ENCODE measurements around the gene OR6K2.
"Not testable (repeated sequence)": the region's sequence is repeated elsewhere in the genome, so short reads cannot be mapped to it uniquely, and the experiment has no call there.

Gene OR6K2

DNA sequence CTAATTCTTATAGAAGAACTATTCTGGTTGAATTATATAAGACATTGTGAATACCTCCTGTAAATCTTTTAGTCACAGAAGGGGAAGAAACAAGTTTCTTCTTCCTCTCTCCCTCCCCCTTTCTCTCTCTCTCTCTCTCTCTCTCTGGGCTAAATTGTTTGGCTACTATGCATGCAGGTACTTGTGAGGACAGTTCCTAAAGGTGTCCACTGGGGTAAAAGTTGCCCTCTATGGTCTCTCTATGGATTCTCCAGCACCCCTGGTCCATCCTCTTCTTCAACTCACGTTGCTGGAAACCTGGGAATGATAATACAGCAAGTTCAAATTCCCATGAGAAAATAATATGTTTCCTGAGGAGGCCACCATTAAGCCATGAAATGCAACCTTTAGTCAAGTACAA is 14.3 kb upstream of the OR6K2 start:
- Histone ChIP-seq H3K36me3 (ENCODE audit: control insufficient read depth in 1 of 2, insufficient read depth in 2 of 2, low read length in 2 of 2) (no peaks in the 10 kb centered on the region), H3K27ac (ENCODE audit: low read length) (no peak overlapping the region), H3K4me3 (ENCODE audit: low read depth in 1 of 2, low read length in 2 of 2) (no peak overlapping the region), H3K4me1 (ENCODE audit: control insufficient read depth in 1 of 2, insufficient read depth in 2 of 2, low read length in 2 of 2) (no peaks in the 10 kb centered on the region), H3K9me3 (ENCODE audit: control insufficient read depth in 1 of 2, low read length in 2 of 2) (peaks cover 0 to 3% of the 10 kb centered on the region in 2 donors), H3K27me3 (ENCODE audit: low read depth, low read length) (no peaks in the 10 kb centered on the region)

- H3K27ac ChIP-seq (ENCODE audit: low read length) = no peak overlapping the region
- no peaks in the 10 kb centered on the region for H3K9me3 ChIP-seq (ENCODE audit: control insufficient read depth in 1 of 2, low read length in 2 of 2)
- H3K27me3 ChIP-seq (ENCODE audit: low read depth, low read length) = no peaks in the 10 kb centered on the region
- H3K36me3 ChIP-seq (ENCODE audit: control insufficient read depth in 1 of 2, insufficient read depth in 2 of 2, low read length in 2 of 2) = no peaks in the 10 kb centered on the region
- no peak overlapping the region for H3K4me3 ChIP-seq (ENCODE audit: low read depth in 1 of 2, low read length in 2 of 2)
- H3K4me1 ChIP-seq (ENCODE audit: control insufficient read depth in 1 of 2, insufficient read depth in 2 of 2, low read length in 2 of 2) = no peaks in the 10 kb centered on the region
These were observed 10.6 kb upstream of the OR6K2 start for GRCh38 chr1:158711098-158711497.

GRCh38 chr1:158706096-158706495 is 5.6 kb upstream of the OR6K2 start:
- no peaks in the 10 kb centered on the region for H3K4me1 ChIP-seq (ENCODE audit: control insufficient read depth in 1 of 2, insufficient read depth in 2 of 2, low read length in 2 of 2)
- no peaks in the 10 kb centered on the region for H3K9me3 ChIP-seq (ENCODE audit: control insufficient read depth in 1 of 2, low read length in 2 of 2)
- H3K27ac ChIP-seq (ENCODE audit: low read length) = no peak overlapping the region
- no peak overlapping the region for H3K4me3 ChIP-seq (ENCODE audit: low read depth in 1 of 2, low read length in 2 of 2)
- H3K36me3 ChIP-seq (ENCODE audit: control insufficient read depth in 1 of 2, insufficient read depth in 2 of 2, low read length in 2 of 2) = no peaks in the 10 kb centered on the region
- no peaks in the 10 kb centered on the region for H3K27me3 ChIP-seq (ENCODE audit: low read depth, low read length)

DNA sequence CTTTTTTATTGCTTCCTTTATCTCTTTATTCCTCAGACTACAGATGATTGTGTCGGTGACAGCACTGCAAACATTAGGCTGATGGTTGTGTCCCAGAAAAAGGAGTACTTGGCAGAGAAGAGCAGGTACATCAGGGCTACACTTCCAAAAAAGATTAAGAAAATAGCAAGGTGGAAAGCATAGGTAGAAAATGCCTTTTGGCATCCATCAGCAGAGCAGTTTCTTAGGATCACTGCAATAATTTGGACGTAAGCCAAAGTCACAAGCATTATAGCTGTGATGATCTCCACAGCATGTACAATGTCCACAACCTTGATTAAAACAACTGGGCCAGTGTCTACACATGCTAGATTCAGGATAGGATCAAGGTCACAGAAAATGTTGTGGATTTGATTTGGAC is 5.9 kb downstream of the OR6K2 start:
- H3K9me3 ChIP-seq (ENCODE audit: control insufficient read depth in 1 of 2, low read length in 2 of 2) = no peaks in the 10 kb centered on the region
- H3K36me3 ChIP-seq (ENCODE audit: control insufficient read depth in 1 of 2, insufficient read depth in 2 of 2, low read length in 2 of 2) = no peaks in the 10 kb centered on the region
- no peak overlapping the region for H3K4me3 ChIP-seq (ENCODE audit: low read depth in 1 of 2, low read length in 2 of 2)
- H3K4me1 ChIP-seq (ENCODE audit: control insufficient read depth in 1 of 2, insufficient read depth in 2 of 2, low read length in 2 of 2) = no peaks in the 10 kb centered on the region
- no peaks in the 10 kb centered on the region for H3K27me3 ChIP-seq (ENCODE audit: low read depth, low read length)
- H3K27ac ChIP-seq (ENCODE audit: low read length) = no peak overlapping the region

GRCh38 chr1:158692356-158692755 is 8.1 kb downstream of the OR6K2 start:
- Histone ChIP-seq H3K36me3 (ENCODE audit: control insufficient read depth in 1 of 2, insufficient read depth in 2 of 2, low read length in 2 of 2) (no peaks in the 10 kb centered on the region), H3K4me1 (ENCODE audit: control insufficient read depth in 1 of 2, insufficient read depth in 2 of 2, low read length in 2 of 2) (no peaks in the 10 kb centered on the region), H3K27me3 (ENCODE audit: low read depth, low read length) (no peaks in the 10 kb centered on the region), H3K27ac (ENCODE audit: low read length) (no peak overlapping the region), H3K4me3 (ENCODE audit: low read depth in 1 of 2, low read length in 2 of 2) (no peak overlapping the region), H3K9me3 (ENCODE audit: control insufficient read depth in 1 of 2, low read length in 2 of 2) (no peaks in the 10 kb centered on the region)

- no peak overlapping the region for H3K4me3 ChIP-seq (ENCODE audit: low read depth in 1 of 2, low read length in 2 of 2)
- no peaks in the 10 kb centered on the region for H3K27me3 ChIP-seq (ENCODE audit: low read depth, low read length)
- H3K27ac ChIP-seq (ENCODE audit: low read length) = no peak overlapping the region
- no peaks in the 10 kb centered on the region for H3K4me1 ChIP-seq (ENCODE audit: control insufficient read depth in 1 of 2, insufficient read depth in 2 of 2, low read length in 2 of 2)
- H3K36me3 ChIP-seq (ENCODE audit: control insufficient read depth in 1 of 2, insufficient read depth in 2 of 2, low read length in 2 of 2) = no peaks in the 10 kb centered on the region
- no peaks in the 10 kb centered on the region for H3K9me3 ChIP-seq (ENCODE audit: control insufficient read depth in 1 of 2, low read length in 2 of 2)
These were observed 8.5 kb downstream of the OR6K2 start for GRCh38 chr1:158691907-158692306.

DNA sequence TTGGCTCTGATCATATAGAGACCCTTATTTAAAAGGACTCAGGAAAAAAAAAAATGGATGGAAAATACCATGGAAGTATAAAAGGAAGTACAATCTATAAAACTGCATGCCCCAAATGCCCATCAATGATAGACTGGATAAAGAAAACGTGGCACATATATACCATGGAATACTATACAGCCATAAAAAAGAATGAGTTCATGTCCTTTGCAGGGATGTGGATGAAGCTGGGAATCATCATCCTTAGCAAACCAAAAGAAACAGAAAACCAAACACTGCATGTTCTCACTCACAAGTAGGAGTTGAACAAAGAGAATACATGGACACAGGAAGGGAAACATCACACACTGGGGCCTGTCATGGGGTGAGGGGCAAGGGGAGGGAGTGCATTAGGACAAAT is 9.3 kb downstream of the OR6K2 start:
- H3K27ac ChIP-seq (ENCODE audit: low read length); H3K36me3 ChIP-seq (ENCODE audit: control insufficient read depth in 1 of 2, insufficient read depth in 2 of 2, low read length in 2 of 2); H3K4me1 ChIP-seq (ENCODE audit: control insufficient read depth in 1 of 2, insufficient read depth in 2 of 2, low read length in 2 of 2); H3K27me3 ChIP-seq (ENCODE audit: low read depth, low read length); H3K4me3 ChIP-seq (ENCODE audit: low read depth in 1 of 2, low read length in 2 of 2); H3K9me3 ChIP-seq (ENCODE audit: control insufficient read depth in 1 of 2, low read length in 2 of 2): not testable (repeated sequence)

DNA sequence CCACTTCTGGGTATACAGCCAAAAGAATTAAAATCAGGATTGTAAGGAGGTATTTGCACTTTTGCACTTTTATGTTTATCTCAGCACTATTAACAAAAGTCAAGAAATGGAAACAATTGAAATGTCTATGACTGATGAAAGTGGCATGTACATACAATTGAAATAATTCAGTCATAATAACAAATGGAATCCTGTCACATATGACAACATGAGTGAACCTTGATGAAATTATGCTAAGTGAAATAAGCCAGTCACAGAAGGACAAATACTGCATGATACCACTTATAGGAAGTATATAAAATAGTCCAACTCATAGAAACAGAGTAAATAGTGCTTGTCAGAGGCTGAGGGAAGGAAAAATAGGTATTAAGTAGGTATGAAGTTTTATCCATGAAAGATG is 10.6 kb downstream of the OR6K2 start:
- Histone ChIP-seq H3K27ac (ENCODE audit: low read length) (no peak overlapping the region), H3K9me3 (ENCODE audit: control insufficient read depth in 1 of 2, low read length in 2 of 2) (no peaks in the 10 kb centered on the region), H3K4me3 (ENCODE audit: low read depth in 1 of 2, low read length in 2 of 2) (no peak overlapping the region), H3K27me3 (ENCODE audit: low read depth, low read length) (no peaks in the 10 kb centered on the region), H3K36me3 (ENCODE audit: control insufficient read depth in 1 of 2, insufficient read depth in 2 of 2, low read length in 2 of 2) (no peaks in the 10 kb centered on the region), H3K4me1 (ENCODE audit: control insufficient read depth in 1 of 2, insufficient read depth in 2 of 2, low read length in 2 of 2) (no peaks in the 10 kb centered on the region)

DNA sequence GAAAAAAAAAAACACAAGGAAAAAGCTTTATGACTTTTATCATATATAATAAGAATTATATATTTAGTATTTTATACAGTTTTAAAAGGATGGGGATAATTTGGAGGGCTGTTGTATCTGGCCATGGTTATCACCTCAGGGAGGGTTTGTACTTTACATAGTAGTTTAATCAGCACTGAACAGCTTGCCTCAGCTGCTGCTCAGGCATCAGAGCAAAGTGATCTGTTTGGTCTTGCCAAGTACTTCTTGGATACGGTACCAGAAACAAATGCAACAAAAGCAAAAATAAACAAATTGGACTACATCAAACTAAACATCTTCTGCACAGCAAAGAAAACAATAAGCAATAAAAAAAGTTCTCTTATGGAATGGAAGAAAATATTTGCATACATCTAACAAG is 11.3 kb downstream of the OR6K2 start:
- no peaks in the 10 kb centered on the region for H3K9me3 ChIP-seq (ENCODE audit: control insufficient read depth in 1 of 2, low read length in 2 of 2)

DNA sequence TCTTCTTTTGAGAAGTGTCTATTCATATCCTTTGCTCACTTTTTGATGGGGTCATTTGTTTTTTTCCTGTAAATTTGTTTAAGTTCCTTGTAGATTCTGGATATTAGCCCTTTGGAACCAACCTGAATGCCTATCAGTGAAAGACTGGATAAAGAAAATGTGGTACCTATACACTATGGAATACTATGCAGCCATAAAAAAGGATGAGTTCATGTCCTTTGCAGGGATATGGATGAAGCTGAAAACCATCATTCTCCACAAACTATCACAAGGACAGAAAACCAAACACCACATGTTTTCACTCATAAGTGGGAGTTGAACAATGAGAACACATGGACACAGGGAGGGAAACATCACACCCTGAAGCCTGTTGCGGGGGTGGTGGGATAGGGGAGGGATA is 12.1 kb downstream of the OR6K2 start:
- not testable (repeated sequence) for H3K36me3 ChIP-seq (ENCODE audit: control insufficient read depth in 1 of 2, insufficient read depth in 2 of 2, low read length in 2 of 2); H3K9me3 ChIP-seq (ENCODE audit: control insufficient read depth in 1 of 2, low read length in 2 of 2); H3K27ac ChIP-seq (ENCODE audit: low read length); H3K27me3 ChIP-seq (ENCODE audit: low read depth, low read length); H3K4me1 ChIP-seq (ENCODE audit: control insufficient read depth in 1 of 2, insufficient read depth in 2 of 2, low read length in 2 of 2); H3K4me3 ChIP-seq (ENCODE audit: low read depth in 1 of 2, low read length in 2 of 2)

More for the DNA sequence above, 11.3 kb downstream of the OR6K2 start:
- Histone ChIP-seq H3K4me1 (ENCODE audit: control insufficient read depth in 1 of 2, insufficient read depth in 2 of 2, low read length in 2 of 2) (no peaks in the 10 kb centered on the region), H3K36me3 (ENCODE audit: control insufficient read depth in 1 of 2, insufficient read depth in 2 of 2, low read length in 2 of 2) (no peaks in the 10 kb centered on the region), H3K27me3 (ENCODE audit: low read depth, low read length) (no peaks in the 10 kb centered on the region), H3K4me3 (ENCODE audit: low read depth in 1 of 2, low read length in 2 of 2) (no peak overlapping the region), H3K27ac (ENCODE audit: low read length) (no peak overlapping the region)

DNA sequence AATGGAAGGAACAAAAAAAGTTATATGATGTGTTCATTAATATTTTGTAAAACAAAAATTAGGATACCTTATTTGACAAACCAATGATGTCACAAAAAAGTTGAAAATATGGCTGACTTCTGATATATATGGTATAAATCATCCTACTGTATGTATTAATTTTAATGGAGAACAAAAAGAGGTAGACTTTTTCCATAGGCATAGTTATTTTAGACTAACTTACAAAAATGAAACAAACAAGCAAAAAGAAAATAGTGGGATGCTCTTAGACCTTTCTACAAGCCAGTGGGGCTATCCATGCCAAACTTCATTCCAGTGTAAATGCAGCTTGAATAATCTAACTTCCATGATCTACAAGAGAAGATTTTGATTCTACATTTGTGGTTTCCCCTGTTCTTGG is 13.4 kb downstream of the OR6K2 start:
- H3K27ac ChIP-seq (ENCODE audit: low read length) = no peak overlapping the region
- H3K9me3 ChIP-seq (ENCODE audit: control insufficient read depth in 1 of 2, low read length in 2 of 2) = no peaks in the 10 kb centered on the region
- H3K4me1 ChIP-seq (ENCODE audit: control insufficient read depth in 1 of 2, insufficient read depth in 2 of 2, low read length in 2 of 2) = no peaks in the 10 kb centered on the region
- no peaks in the 10 kb centered on the region for H3K27me3 ChIP-seq (ENCODE audit: low read depth, low read length)
- H3K4me3 ChIP-seq (ENCODE audit: low read depth in 1 of 2, low read length in 2 of 2) = no peak overlapping the region
- no peaks in the 10 kb centered on the region for H3K36me3 ChIP-seq (ENCODE audit: control insufficient read depth in 1 of 2, insufficient read depth in 2 of 2, low read length in 2 of 2)

GRCh38 chr1:158686111-158687009 is 14.1 kb downstream of the OR6K2 start, which contains the start of gene SPTA1:
TSS of gene SPTA1 (minus strand) at chr1:158686715. CDS start at chr1:158686517, 198 bp downstream.
- Histone ChIP-seq H3K4me3 (ENCODE audit: low read depth in 1 of 2, low read length in 2 of 2) (no peak within 1 kb of the TSS), H3K27me3 (ENCODE audit: low read depth, low read length) (no peaks in the 10 kb centered on the region), H3K27ac (ENCODE audit: low read length) (no peak within 1 kb of the TSS), H3K4me1 (ENCODE audit: control insufficient read depth in 1 of 2, insufficient read depth in 2 of 2, low read length in 2 of 2) (no peaks in the 10 kb centered on the region), H3K36me3 (ENCODE audit: control insufficient read depth in 1 of 2, insufficient read depth in 2 of 2, low read length in 2 of 2) (no peaks in the 10 kb centered on the region), H3K9me3 (ENCODE audit: control insufficient read depth in 1 of 2, low read length in 2 of 2) (no peaks in the 10 kb centered on the region)
